K562 (cell line): ENCODE data around the gene CERS6. TPM values are rescaled to one million over a fixed set of nuclear protein-coding genes. Genes with fewer than 3 reads are reported as not detected.

Experiments used
- GABPB2 ChIP-seq: fragments of 250-450 bp; sonication (Bioruptor Pico); conservative IDR thresholded peaks from 2 replicates; pipeline ENCODE4 v1.5.1; 2021; ENCODE audit warnings: mild to moderate bottlenecking
- HDAC3 ChIP-seq: fragments of 450-650 bp; IDR thresholded peaks from 2 replicates; pipeline ENCODE4 v1.6.1; 2018; ENCODE audit warnings: borderline replicate concordance, mild to moderate bottlenecking, moderate library complexity; ENCODE audit not compliant: partially characterized antibody
- ILF3 ChIP-seq: fragments of 450-650 bp; IDR thresholded peaks from 2 replicates; pipeline ENCODE4 v1.6.1; 2018; ENCODE audit warnings: antibody characterized with exemption, mild to moderate bottlenecking, moderate library complexity, borderline replicate concordance
- KAT8 ChIP-seq: fragments of 450-650 bp; IDR thresholded peaks from 2 replicates; pipeline ENCODE4 v1.6.1; 2016; ENCODE audit warnings: low read depth, mild to moderate bottlenecking
- KLF1 ChIP-seq: fragments of 450-650 bp; IDR thresholded peaks from 2 replicates; pipeline ENCODE4 v1.6.1; 2016; ENCODE audit warnings: missing genetic modification characterization, missing compliant biosample characterization
- MXD1 ChIP-seq: fragments of 250-450 bp; sonication (Bioruptor Pico); IDR thresholded peaks from 2 replicates; pipeline ENCODE4 v1.8.0; 2021; ENCODE audit warnings: borderline replicate concordance, mild to moderate bottlenecking, moderate library complexity; ENCODE audit not compliant: poor library complexity, severe bottlenecking
- NBN ChIP-seq: fragments of 450-650 bp; IDR thresholded peaks from 2 replicates; pipeline ENCODE4 v1.6.1; 2016; ENCODE audit warnings: low read depth, mild to moderate bottlenecking
- NFYB ChIP-seq: IDR thresholded peaks from 2 replicates; pipeline ENCODE4 v1.6.1; 2011; ENCODE audit warnings: mild to moderate bottlenecking, moderate library complexity; ENCODE audit not compliant: insufficient read length; ENCODE audit errors: extremely low read depth
- OTX1 ChIP-seq: fragments of 450-650 bp; formaldehyde crosslinking; IDR thresholded peaks from 2 replicates; pipeline ENCODE4 v1.4.0; 2022; ENCODE audit warnings: mild to moderate bottlenecking
- SETDB1 ChIP-seq: IDR thresholded peaks from one replicate; pipeline ENCODE4 v1.6.1; 2012; ENCODE audit warnings: low read length, control low read depth, inconsistent platforms
- SMARCB1 ChIP-seq: IDR thresholded peaks from 2 replicates; pipeline ENCODE4 v1.6.1; 2011; ENCODE audit warnings: improper control_type of control experiment, low read depth; ENCODE audit not compliant: insufficient read length
- SPI1 ChIP-seq: IDR thresholded peaks from 2 replicates; pipeline ENCODE4 v1.6.1; 2011; ENCODE audit warnings: low read depth, low read length, control low read depth, borderline replicate concordance
- THRA ChIP-seq: fragments of 450-650 bp; IDR thresholded peaks from 2 replicates; pipeline ENCODE4 v1.6.1; 2017; ENCODE audit warnings: mild to moderate bottlenecking, moderate library complexity
- ZBTB1 ChIP-seq: sonication (generic); formaldehyde crosslinking; IDR thresholded peaks from 2 replicates; pipeline ENCODE4 v1.8.1; 2023; ENCODE audit warnings: missing genetic modification reagents, low read depth, mild to moderate bottlenecking, borderline replicate concordance
- ZBTB34 ChIP-seq: fragments of 250-450 bp; sonication (Bioruptor Pico); IDR thresholded peaks from 2 replicates; pipeline ENCODE4 v1.8.0; 2021; ENCODE audit warnings: mild to moderate bottlenecking, moderate library complexity
- ZC3H8 ChIP-seq: fragments of 450-650 bp; IDR thresholded peaks from 2 replicates; pipeline ENCODE4 v1.6.1; 2017
- ZKSCAN3 ChIP-seq: fragments of 250-450 bp; sonication (Bioruptor Pico); IDR thresholded peaks from 2 replicates; pipeline ENCODE4 v1.4.0; 2020
- ZNF165 ChIP-seq: fragments of 250-450 bp; sonication (Bioruptor Pico); IDR thresholded peaks from 2 replicates; pipeline ENCODE4 v1.4.0; 2020; ENCODE audit warnings: borderline replicate concordance
- ZNF174 ChIP-seq: fragments of 250-450 bp; sonication (Bioruptor Pico); IDR thresholded peaks from 2 replicates; pipeline ENCODE4 v1.4.0; 2020; ENCODE audit warnings: mild to moderate bottlenecking
- polyA plus RNA-seq, 8 experiments: library from polyadenylated mRNA; depleted of rRNA in 4 of 8; stranded (reverse) in 5 of 8; unstranded in 3 of 8; fragments of >200 nt; fragmentation: Nextera tagmentation in 2 of 8; fragmentation: Illumina TruSeq in 1 of 8; extraction: Ambion mirVana in 2 of 8; extraction: Trizol in 1 of 8; gene quantifications; 2 replicates each; pipeline versions ENCODE4 v1.2.1 to v1.2.3, GENCODE V29; 2011 to 2014; ENCODE audit warnings: inconsistent platforms in 1 of 8, missing spikeins in 1 of 8
- total RNA-seq, 7 experiments: library from RNA; depleted of rRNA in 6 of 7; stranded (reverse); fragments of >200 nt in 6 of 7; fragmentation: Illumina TruSeq in 2 of 7; extraction: Trizol in 2 of 7; gene quantifications; 2 replicates each; pipeline versions ENCODE4 v1.2.1 to v1.2.3, GENCODE V29; 2011 to 2021; ENCODE audit warnings: low replicate concordance in 1 of 7
- TF ChIP-seq, protein P1 (sequence below): fragments of 250-450 bp; sonication (Bioruptor Pico); IDR thresholded peaks from 2 replicates; pipeline ENCODE4 v1.5.0; 2021; ENCODE audit warnings: mild to moderate bottlenecking, borderline replicate concordance
- TF ChIP-seq, protein P2 (sequence below): fragments of 250-450 bp; sonication (Bioruptor Pico); IDR thresholded peaks from 2 replicates; pipeline ENCODE4 v1.8.0; 2022; ENCODE audit warnings: inconsistent platforms

Gene CERS6
- total and polyA plus RNA-seq, 9 of the 15 experiments (the other 6 are each of a cell fraction or from before 2014, with no cell fraction given), result 1.6 to 13.6 (median 11.4) TPM

DNA sequence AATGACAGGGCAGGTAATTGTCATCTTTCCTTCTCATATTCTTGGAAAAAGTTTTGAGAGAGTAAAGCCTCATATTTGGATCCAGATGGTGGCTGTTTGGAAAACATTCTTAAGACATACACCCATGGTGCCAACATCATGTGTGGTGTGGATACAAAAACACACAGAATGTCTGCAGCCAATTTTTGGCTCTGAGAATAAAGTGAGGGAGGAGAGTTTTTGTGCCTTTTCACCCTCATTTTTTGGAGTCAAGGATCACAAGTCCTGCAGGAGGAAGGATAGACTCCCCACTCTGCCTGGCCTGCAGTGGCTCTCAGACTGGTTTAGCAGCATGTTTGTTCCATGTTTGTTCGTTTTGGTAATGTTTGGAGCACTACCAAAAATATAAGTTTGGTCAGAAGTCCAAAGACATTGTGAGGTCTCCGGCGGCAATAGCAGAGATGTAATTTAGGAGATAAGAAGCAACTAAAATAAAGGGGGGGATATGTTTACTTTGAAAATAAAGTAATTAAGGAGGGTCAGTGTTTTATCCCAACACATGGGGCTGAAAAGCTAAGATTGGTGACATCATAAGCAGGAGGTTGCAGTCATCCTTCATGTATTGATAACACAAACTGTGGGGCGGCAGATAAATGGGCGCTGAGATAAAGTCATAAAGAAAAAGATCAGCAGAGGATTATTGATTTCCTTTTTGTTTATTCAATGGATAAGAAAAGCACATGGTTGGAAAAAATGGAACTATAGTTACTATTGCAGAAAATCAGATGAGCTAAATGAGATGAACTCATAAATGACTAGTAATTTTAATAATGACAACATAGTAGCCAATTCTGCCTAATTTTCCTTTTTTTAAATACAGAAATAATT is 347.0 kb downstream of the CERS6 start (continued):
- TF ChIP-seq ZBTB1 (no peak), ILF3 (no peak), OTX1 (CRISPR knock-in tag) (no peak), SPI1 (no peak), ZC3H8 (no peak), SMARCB1 (no peak), KLF1 (no peak), NBN (no peak), MXD1 (CRISPR knock-in tag) (no peak), KAT8 (no peak), NFYB (no peak), GABPB2 (CRISPR knock-in tag) (no peak), SETDB1 (no peak), HDAC3 (peak; percentile 12), ZNF174 (CRISPR knock-in tag) (0 out of 2 replicates have a peak, but pooled peaks have one; percentile 54), THRA (no peak), ZBTB34 (CRISPR knock-in tag) (no peak), ZNF165 (CRISPR knock-in tag) (no peak), ZKSCAN3 (CRISPR knock-in tag) (no peak)
- TF ChIP-seq, protein P1, sequence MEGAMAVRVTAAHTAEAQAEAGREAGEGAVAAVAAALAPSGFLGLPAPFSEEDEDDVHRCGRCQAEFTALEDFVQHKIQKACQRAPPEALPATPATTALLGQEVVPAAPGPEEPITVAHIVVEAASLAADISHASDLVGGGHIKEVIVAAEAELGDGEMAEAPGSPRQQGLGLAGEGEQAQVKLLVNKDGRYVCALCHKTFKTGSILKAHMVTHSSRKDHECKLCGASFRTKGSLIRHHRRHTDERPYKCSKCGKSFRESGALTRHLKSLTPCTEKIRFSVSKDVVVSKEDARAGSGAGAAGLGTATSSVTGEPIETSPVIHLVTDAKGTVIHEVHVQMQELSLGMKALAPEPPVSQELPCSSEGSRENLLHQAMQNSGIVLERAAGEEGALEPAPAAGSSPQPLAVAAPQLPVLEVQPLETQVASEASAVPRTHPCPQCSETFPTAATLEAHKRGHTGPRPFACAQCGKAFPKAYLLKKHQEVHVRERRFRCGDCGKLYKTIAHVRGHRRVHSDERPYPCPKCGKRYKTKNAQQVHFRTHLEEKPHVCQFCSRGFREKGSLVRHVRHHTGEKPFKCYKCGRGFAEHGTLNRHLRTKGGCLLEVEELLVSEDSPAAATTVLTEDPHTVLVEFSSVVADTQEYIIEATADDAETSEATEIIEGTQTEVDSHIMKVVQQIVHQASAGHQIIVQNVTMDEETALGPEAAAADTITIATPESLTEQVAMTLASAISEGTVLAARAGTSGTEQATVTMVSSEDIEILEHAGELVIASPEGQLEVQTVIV (CRISPR knock-in tag), result no peak
- TF ChIP-seq, protein P2, sequence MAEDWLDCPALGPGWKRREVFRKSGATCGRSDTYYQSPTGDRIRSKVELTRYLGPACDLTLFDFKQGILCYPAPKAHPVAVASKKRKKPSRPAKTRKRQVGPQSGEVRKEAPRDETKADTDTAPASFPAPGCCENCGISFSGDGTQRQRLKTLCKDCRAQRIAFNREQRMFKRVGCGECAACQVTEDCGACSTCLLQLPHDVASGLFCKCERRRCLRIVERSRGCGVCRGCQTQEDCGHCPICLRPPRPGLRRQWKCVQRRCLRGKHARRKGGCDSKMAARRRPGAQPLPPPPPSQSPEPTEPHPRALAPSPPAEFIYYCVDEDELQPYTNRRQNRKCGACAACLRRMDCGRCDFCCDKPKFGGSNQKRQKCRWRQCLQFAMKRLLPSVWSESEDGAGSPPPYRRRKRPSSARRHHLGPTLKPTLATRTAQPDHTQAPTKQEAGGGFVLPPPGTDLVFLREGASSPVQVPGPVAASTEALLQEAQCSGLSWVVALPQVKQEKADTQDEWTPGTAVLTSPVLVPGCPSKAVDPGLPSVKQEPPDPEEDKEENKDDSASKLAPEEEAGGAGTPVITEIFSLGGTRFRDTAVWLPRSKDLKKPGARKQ (CRISPR knock-in tag), result no peak
